GM12891 (cell line): ENCODE results near the gene GAA.

ENCODE experiments used
- DNase-seq: peaks from one replicate; pipeline ENCODE4 v3.0.0; 2011; ENCODE audit warnings: low spot score; ENCODE audit not compliant: insufficient read length
- FAIRE-seq: peaks from 2 replicates; lab custom pipeline; 2011; peaks lifted over from hg19 to GRCh38; lab: Jason Lieb, UNC
- PAX5 ChIP-seq: IDR thresholded peaks from 2 replicates; pipeline ENCODE4 v1.6.1; 2011; ENCODE audit warnings: low read length, moderate library complexity, mild to moderate bottlenecking; ENCODE audit not compliant: insufficient read depth, severe bottlenecking
- POLR2A ChIP-seq: IDR thresholded peaks from 2 replicates; pipeline ENCODE4 v1.6.1; 2011; ENCODE audit warnings: low read depth, low read length, control low read depth
- POLR2AphosphoS5 ChIP-seq: IDR thresholded peaks from 2 replicates; pipeline ENCODE4 v1.6.1; 2011; ENCODE audit warnings: low read depth, low read length, control low read depth
- POU2F2 ChIP-seq: IDR thresholded peaks from 2 replicates; pipeline ENCODE4 v1.6.1; 2011; ENCODE audit warnings: low read depth, mild to moderate bottlenecking, control low read depth, low read length, moderate library complexity
- SPI1 ChIP-seq: IDR thresholded peaks from 2 replicates; pipeline ENCODE4 v1.6.1; 2011; ENCODE audit warnings: low read depth, low read length, control low read depth
- TAF1 ChIP-seq: IDR thresholded peaks from 2 replicates; pipeline ENCODE4 v1.6.1; 2011; ENCODE audit warnings: low read depth, low read length, control low read depth

Gene GAA

GRCh38 chr17:80095038-80095843, 6.1 kb upstream of the GAA start:
- no peak for FAIRE-seq
- TF ChIP-seq POLR2A: no peak
- TF ChIP-seq POU2F2: no peak
- TF ChIP-seq TAF1: no peak
- TF ChIP-seq POLR2AphosphoS5: no peak
- TF ChIP-seq PAX5: no peak
- TF ChIP-seq SPI1: no peak
- no peak for DNase-seq

- no peak for DNase-seq
- no peak for FAIRE-seq
Measured at GRCh38 chr17:80095844-80096475, 5.4 kb upstream of the GAA start.

DNA sequence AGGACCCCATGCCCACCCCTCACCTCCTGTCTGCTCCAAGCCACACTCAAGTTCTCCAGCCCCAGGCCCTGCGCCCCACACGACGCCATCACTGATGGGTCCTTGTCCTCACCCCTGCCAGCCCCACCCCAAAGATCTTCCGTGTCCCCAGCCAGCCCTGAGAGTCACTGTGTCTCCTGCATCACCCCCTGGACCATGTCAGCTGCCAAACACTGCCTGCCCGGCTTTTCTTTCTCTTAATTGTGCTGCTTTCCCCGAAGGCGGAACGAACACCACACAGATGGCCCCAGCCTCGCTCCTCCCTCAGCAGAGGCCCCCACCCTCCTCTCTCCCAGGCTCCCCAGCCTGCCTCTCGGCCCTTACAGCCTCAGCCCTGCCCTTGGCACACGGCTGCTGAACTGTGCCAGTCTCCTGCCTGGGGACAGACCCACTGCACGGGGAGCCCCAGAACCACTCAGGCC, 4.8 kb upstream of the GAA start:
- TF ChIP-seq POLR2AphosphoS5 (no peak), POU2F2 (no peak), TAF1 (no peak), POLR2A (no peak), SPI1 (no peak), PAX5 (no peak)
- DNase-seq: no peak
- no peak for FAIRE-seq

More at GRCh38 chr17:80095844-80096475, 5.4 kb upstream of the GAA start:
- TF ChIP-seq POU2F2 (no peak), PAX5 (no peak), SPI1 (no peak), POLR2AphosphoS5 (no peak), POLR2A (no peak), TAF1 (no peak)

- no peak for DNase-seq
- TF ChIP-seq POLR2AphosphoS5 (no peak), POLR2A (no peak), SPI1 (no peak), POU2F2 (no peak), PAX5 (no peak), TAF1 (no peak)
- no peak for FAIRE-seq
Measured at GRCh38 chr17:80097127-80097621, 4.2 kb upstream of the GAA start.

- DNase-seq (no peak), FAIRE-seq (no peak)
- no peak for TF ChIP-seq TAF1
- TF ChIP-seq PAX5: no peak
- no peak for TF ChIP-seq POU2F2
- TF ChIP-seq POLR2A: no peak
- TF ChIP-seq POLR2AphosphoS5: no peak
- TF ChIP-seq SPI1: no peak
Measured at GRCh38 chr17:80097844-80098691, 3.3 kb upstream of the GAA start.

- FAIRE-seq: no peak
- DNase-seq: no peak
- TF ChIP-seq POU2F2 (no peak), POLR2A (no peak), TAF1 (no peak), POLR2AphosphoS5 (no peak), SPI1 (no peak), PAX5 (no peak)
Measured at GRCh38 chr17:80099291-80100034, 1.9 kb upstream of the GAA start.

GRCh38 chr17:80100035-80100323, 1.4 kb upstream of the GAA start:
- TF ChIP-seq SPI1: no peak
- no peak for TF ChIP-seq TAF1
- no peak for TF ChIP-seq POU2F2
- TF ChIP-seq PAX5: no peak
- no peak for TF ChIP-seq POLR2AphosphoS5
- no peak for TF ChIP-seq POLR2A
- DNase-seq (no peak), FAIRE-seq (no peak)

- TF ChIP-seq SPI1 (no peak), PAX5 (no peak), POLR2AphosphoS5 (no peak), POU2F2 (no peak), TAF1 (no peak), POLR2A (no peak)
- FAIRE-seq: no peak
Measured at GRCh38 chr17:80101946-80102663, 724 bp downstream of the GAA start.

More at GRCh38 chr17:80101946-80102663, 724 bp downstream of the GAA start:
- no peak for DNase-seq
